GM19455 (cell line): ENCODE data around the gene CSPG4.
"Not testable (repeated sequence)": the region's sequence is repeated elsewhere in the genome, so short reads cannot be mapped to it uniquely, and the experiment has no call there.

ENCODE experiments used
- ATAC-seq: cut with Tn5 transposase; IDR thresholded peaks from one replicate; pipeline ENCODE4 v1.9.1; 2021; ENCODE audit not compliant: unreplicated experiment

Gene CSPG4

DNA sequence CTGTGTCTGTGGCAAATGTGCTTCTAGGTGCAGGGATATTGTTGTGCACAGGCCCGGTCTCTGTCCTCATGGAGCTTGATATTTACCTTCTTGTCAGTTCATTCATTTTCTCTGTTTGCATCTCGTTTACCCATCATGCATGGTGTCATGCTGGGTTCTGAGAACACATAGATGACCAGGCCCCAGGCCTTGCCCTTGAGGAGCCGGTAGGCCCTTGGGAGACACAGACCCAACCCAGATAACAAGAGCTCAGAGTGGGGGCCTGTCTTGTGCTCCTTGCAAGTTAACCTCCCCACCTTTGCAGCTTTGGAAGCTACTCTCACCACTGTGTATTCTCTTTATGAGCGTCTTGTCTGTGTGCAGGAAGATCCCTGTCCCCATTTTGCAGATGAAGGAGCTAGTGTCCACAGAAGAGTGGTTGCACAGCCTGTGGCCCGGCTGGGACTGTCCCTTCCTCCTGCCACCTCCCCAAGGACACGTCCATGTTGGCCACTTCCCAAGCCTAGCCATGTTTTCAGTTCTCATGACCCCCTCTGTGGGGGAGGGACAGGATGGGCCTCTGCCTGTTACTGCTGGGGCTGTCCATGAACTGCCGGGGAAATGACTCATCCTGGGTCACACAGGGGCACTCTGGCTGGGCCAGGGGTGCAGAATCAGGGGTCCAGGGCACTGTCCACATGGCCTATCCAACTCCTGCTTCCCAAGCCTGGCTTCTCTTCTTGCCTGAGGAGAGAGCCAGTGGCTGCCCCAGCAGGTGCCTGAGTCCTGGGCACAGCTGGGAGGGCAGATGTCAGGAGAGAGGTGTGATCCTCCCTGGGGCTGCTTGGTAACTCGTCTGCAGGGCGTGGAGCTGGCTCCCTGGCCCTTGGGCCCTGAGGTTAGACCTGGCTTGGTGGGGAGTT lies 61.5 kb downstream of the CSPG4 start:
- ATAC-seq, result no peak

- ATAC-seq, result no peak
Observed at GRCh38 chr15:75649848-75650247, 62.8 kb downstream of the CSPG4 start.

DNA sequence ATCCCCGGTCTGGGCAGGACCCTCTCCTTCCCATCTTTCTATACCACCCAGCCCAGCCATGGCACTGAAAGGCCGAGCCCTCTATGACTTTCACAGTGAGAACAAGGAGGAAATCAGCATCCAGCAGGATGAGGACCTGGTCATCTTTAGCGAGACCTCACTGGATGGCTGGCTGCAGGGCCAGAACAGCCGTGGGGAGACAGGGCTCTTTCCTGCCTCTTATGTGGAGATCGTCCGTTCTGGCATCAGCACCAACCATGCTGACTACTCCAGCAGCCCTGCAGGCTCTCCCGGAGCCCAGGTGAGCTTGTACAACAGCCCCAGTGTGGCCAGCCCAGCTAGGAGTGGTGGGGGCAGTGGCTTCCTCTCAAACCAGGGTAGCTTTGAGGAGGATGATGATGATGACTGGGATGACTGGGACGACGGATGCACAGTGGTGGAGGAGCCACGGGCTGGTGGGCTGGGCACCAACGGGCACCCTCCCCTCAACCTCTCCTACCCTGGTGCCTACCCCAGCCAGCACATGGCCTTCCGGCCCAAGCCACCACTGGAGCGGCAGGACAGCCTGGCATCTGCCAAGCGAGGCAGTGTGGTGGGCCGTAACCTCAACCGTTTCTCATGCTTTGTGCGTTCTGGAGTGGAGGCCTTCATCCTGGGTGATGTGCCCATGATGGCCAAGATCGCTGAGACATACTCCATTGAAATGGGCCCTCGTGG lies 63.4 kb downstream of the CSPG4 start:
- no peak for ATAC-seq

GRCh38 chr15:75648156-75649000 lies 64.3 kb downstream of the CSPG4 start:
- no peak for ATAC-seq

GRCh38 chr15:75647370-75648155 lies 65.1 kb downstream of the CSPG4 start, which contains the start of gene SNX33:
Gene SNX33 (plus strand): TSS chr15:75647912. CDS start chr15:75649103, 1,191 bp downstream.
- ATAC-seq, result no peak

DNA sequence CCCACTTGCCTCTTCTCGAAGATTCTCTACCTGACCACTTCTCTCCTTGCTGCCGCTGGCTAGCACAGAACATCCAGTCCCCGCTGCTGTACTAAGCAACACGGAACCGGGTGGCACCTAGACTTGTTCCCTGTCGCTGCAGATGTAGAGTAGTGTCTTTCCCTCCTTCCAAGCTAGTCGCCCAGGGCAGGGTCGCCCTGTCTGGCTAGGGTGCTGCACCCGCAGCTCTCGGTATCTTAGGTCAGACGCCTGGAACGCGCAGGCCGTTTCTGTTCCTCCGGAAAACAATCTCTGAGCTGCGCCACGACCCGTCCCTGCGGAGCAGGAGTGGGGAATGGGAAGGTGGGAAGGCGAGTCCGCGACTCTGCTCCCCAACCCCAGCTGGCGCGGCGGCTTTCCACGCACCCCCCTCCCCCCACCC lies 65.7 kb downstream of the CSPG4 start:
- no peak for ATAC-seq

DNA sequence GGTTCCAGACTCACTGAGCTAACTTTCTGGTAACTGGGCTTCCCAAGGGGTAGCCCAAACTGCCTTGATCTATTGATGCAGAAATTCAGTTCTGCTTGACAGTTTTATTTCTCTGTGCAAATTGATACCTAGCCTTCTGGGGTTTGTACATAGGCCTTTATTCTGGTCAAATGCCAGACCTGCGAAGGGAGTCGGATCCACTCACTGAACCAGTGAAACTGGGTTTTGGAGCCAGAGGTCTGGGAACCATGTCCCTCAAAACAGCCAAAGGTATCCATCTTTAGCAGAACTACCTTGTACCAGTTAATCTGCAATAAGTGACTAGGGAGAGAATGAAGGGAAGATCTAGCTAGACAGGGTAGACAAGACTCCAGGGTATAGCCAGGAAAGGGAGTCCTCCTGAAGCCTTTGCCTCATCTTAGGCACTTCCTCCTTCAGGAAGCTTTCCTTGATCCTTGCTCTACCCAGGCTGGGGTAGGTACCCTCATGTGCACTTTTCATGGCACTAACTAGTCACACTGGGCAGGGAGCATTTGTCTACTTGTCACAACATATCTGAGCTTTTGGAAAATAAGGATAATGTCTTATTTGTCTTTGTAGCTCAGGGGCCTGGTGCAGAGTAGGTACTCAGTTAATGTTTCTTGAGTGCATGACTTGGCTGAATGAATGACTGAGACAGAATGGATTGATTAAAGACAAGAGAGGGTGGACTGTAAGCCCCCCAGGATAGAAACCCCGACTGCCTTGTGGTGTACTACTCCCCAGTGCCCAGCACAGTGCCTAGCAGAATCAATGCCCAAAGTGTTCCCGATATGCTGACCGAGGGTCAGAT lies 66.3 kb downstream of the CSPG4 start:
- no peak for ATAC-seq

- no peak for ATAC-seq
Observed at GRCh38 chr15:75644376-75644775, 68.3 kb downstream of the CSPG4 start.

DNA sequence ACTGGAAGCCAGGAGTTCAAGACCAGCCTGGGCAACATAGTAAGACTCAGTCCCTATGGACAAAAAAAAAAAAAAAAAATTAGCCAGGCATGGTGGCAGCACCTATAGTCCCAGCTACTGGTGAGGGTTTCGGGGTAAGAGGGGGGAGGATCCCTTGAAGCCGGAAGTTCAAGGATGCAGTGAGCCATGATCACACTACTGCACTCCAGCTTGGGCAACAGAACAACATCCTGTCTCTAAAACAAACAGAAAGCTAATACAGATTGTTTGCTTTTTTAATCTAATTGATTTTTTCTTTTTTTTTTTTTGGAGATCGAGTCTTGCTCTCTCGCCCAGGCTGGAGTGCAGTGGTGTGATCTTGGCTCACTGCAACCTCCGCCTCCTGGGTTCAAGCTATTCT lies 71.0 kb downstream of the CSPG4 start:
- no peak for ATAC-seq

- no peak for ATAC-seq
Observed at GRCh38 chr15:75641179-75641503, 71.5 kb downstream of the CSPG4 start.

DNA sequence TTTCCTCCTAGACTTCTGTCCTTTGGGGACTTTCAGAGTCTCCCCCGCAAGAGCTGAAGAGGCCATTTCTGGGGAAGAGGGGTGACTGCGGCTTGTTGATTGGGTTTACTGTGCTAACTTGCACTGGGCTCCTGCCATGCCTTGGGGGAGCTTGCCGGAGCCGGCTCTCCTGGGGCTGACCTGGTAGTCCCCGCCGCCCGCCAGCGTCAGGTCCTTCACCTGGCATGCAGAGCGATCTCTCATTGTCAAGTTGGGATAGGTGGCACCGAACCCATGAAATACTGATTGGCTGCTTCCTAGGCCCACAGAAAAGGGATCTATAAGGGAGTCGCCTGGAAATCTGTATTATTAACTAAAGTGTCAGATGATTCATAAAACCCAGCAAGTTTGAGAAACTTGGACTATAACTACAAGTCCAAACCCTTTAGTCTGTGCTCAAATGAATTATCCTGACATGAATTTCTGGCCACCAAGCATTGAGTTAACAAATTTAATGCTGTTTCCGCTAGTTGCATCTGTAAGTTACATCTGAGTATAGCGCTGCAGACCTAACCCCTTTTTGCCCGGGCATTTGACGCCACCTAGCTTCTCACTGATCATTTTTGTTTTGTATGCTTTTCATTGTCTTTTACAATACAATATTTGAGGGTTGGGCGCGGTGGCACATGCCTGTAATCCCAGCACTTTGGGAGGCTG lies 72.0 kb downstream of the CSPG4 start:
- ATAC-seq, result peak; percentile 35

GRCh38 chr15:75639709-75640482 lies 72.8 kb downstream of the CSPG4 start, which contains the start of gene IMP3:
Gene IMP3 (minus strand): TSS chr15:75640224. CDS start chr15:75640168, 56 bp downstream.
- peak; percentile 91 for ATAC-seq

GRCh38 chr15:75639191-75639708 lies 73.4 kb downstream of the CSPG4 start:
- no peak for ATAC-seq

GRCh38 chr15:75637245-75638009 lies 75.2 kb downstream of the CSPG4 start:
- no peak for ATAC-seq

DNA sequence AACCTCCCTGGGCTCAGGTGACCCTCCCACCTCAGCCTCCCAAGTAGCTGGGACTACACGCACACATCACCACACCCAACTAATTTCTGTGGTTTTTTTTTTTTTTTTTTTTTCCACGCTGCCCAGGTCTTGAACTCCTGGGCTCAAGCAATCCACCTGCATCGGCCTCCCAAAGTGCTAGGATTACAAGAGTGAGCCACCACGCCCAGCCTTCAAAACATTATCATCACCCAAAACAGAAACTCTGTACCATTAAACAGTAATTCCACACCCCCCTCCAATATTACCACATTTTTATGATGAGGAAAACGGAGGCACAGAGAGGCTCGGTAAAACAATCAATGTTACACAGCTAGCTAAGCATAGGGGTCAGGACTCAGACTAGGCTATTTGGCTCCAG lies 76.6 kb downstream of the CSPG4 start:
- no peak for ATAC-seq

GRCh38 chr15:75633922-75634321 lies 78.7 kb downstream of the CSPG4 start:
- ATAC-seq, result not testable (repeated sequence)

DNA sequence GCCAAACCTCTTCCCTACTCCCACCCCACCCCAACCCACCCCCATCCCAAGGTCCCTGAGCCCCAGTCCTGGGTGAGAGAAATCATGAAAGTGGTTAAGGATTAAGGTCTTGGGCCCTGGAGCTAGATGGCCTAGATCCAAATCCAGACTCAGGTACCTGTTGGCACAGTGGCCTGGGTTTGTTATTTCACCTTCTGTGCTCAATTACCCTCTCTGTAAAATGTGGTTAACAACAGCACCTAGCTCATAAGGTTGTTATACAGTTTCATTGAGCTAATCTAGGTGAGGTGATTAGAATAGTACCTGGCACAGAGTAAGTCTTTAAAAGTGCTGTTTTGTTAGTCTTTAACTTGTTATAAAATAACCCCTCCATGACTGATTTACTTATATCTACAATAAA lies 80.7 kb downstream of the CSPG4 start:
- ATAC-seq, result no peak
